Gastroesophageal sphincter (tissue), 4 donors: Measurements from ENCODE around the gene DNAAF8. TPM values are rescaled to one million over a fixed set of nuclear protein-coding genes. Genes with fewer than 3 reads are reported as not detected.

ENCODE experiments used
- ATAC-seq: fragments of 150-250 bp; one replicate; pipeline ENCODE4 v1.9.1; 2016; ENCODE audit warnings: mild to moderate bottlenecking, moderate library complexity
- H3K27ac ChIP-seq, 4 donors: fragments of 200-600 bp; sonication (generic) in 3 of 4; 1 replicate in 3 of 4; 2 replicates in 1 of 4; pipeline ENCODE4 v1.5.1; 2016 to 2019
- H3K27me3 ChIP-seq: fragments of 200-600 bp; sonication (generic); one replicate; pipeline ENCODE4 v1.5.1; 2019
- H3K36me3 ChIP-seq, 2 donors: fragments of 200-600 bp; sonication (generic); one replicate each; pipeline ENCODE4 v1.5.1; 2019; ENCODE audit warnings: control low read depth in 1 of 2
- H3K4me1 ChIP-seq, 3 donors: fragments of 200-600 bp; sonication (generic); 1 replicate in 2 of 3; 2 replicates in 1 of 3; pipeline ENCODE4 v1.5.1; 2016 to 2019; ENCODE audit warnings: control low read depth in 2 of 3
- H3K4me3 ChIP-seq, 2 donors: fragments of 200-600 bp; sonication (generic); one replicate each; pipeline ENCODE4 v1.5.1; 2019; ENCODE audit warnings: mild to moderate bottlenecking in 1 of 2, moderate library complexity in 1 of 2
- H3K9me3 ChIP-seq, 3 donors: fragments of 200-600 bp; sonication (generic); one replicate each; pipeline ENCODE4 v1.5.1; 2017 to 2019; ENCODE audit warnings: control low read depth in 2 of 3
- EP300 ChIP-seq: sonication (generic); formaldehyde crosslinking; IDR thresholded peaks from one replicate; pipeline ENCODE4 v1.6.1; 2017; ENCODE audit warnings: antibody characterized with exemption, mild to moderate bottlenecking
- POLR2A ChIP-seq, 2 donors: fragments of 450-650 bp; IDR thresholded peaks; one replicate each; pipeline ENCODE4 v1.6.1; 2017; ENCODE audit warnings: antibody characterized with exemption in 2 of 2, mild to moderate bottlenecking in 2 of 2, moderate library complexity in 1 of 2
- POLR2AphosphoS5 ChIP-seq: sonication (generic); formaldehyde crosslinking; IDR thresholded peaks from one replicate; pipeline ENCODE4 v1.6.1; 2017; ENCODE audit warnings: antibody characterized with exemption
- WGBS, 2 donors: methylation state at CpG; one replicate each; pipeline ENCODE4 v1.1.5; 2018; ENCODE audit warnings: low coverage in 1 of 2; 5-methylcytosine and 5-hydroxymethylcytosine counted together
- total RNA-seq, 4 donors: library from RNA; depleted of rRNA; stranded (reverse); fragments of >200 nt; gene quantifications; one replicate each; pipeline ENCODE4 v1.1.0, GENCODE V29; 2016
- TF ChIP-seq, protein P1 (sequence below), 4 experiments: fragments of 200-600 bp in 2 of 4; fragments of 450-650 bp in 2 of 4; sonication (generic) in 1 of 4; IDR thresholded peaks; one replicate each; pipeline ENCODE4 v1.5.1; 2017 to 2019; ENCODE audit warnings: antibody characterized with exemption in 4 of 4, mild to moderate bottlenecking in 2 of 4, moderate library complexity in 2 of 4

Gene DNAAF8
- total RNA-seq, 4 donors from 2014 or later, result 0.54 to 0.89 (median 0.65) TPM

- H3K4me3 ChIP-seq, result no peak overlapping the region
- H3K27me3 ChIP-seq, result no peaks in the 10 kb centered on the region
- no peak overlapping the region for H3K27ac ChIP-seq
- 59 to 85% methylated on average over 6 to 7 of the region's 7 CpGs for WGBS, 2 donors
- no peaks in the 10 kb centered on the region for H3K4me1 ChIP-seq
- H3K36me3 ChIP-seq, result peaks cover 0 to 96% of the 10 kb centered on the region in 2 donors
- TF ChIP-seq, protein P1, sequence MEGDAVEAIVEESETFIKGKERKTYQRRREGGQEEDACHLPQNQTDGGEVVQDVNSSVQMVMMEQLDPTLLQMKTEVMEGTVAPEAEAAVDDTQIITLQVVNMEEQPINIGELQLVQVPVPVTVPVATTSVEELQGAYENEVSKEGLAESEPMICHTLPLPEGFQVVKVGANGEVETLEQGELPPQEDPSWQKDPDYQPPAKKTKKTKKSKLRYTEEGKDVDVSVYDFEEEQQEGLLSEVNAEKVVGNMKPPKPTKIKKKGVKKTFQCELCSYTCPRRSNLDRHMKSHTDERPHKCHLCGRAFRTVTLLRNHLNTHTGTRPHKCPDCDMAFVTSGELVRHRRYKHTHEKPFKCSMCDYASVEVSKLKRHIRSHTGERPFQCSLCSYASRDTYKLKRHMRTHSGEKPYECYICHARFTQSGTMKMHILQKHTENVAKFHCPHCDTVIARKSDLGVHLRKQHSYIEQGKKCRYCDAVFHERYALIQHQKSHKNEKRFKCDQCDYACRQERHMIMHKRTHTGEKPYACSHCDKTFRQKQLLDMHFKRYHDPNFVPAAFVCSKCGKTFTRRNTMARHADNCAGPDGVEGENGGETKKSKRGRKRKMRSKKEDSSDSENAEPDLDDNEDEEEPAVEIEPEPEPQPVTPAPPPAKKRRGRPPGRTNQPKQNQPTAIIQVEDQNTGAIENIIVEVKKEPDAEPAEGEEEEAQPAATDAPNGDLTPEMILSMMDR (IDR thresholded peaks at IDR 0.05), result no peak
- TF ChIP-seq EP300 (no peak), POLR2A (IDR thresholded peaks at IDR 0.05) (no peak)
- no peaks in the 10 kb centered on the region for H3K9me3 ChIP-seq
- ATAC-seq, result no peak
Measured at GRCh38 chr16:4702466-4702808, 31.9 kb upstream of the DNAAF8 start.

DNA sequence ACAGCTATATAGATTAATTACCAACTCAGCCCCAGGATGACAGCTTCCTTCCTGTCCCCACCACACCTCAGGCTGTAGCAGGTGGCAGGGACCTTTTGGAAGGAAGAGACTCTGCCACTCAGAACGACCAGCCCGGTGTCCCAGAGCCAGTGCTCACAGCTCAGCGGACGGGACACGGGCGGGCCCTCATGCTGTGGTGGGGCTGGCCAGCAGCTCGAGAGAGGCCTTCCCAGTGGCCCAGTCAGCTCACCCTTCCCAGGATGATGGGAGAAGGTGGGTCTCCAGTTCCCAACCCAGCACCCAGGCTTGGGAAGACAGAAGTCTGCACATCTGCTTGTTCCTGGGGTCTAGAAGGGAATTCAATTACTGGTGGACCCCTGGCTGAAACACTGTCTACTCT is 30.4 kb upstream of the DNAAF8 start:
- no peaks in the 10 kb centered on the region for H3K27me3 ChIP-seq
- WGBS, 2 donors, result no CpG with 5 or more reads among the region's 7 CpGs
- peaks cover 0 to 92% of the 10 kb centered on the region in 2 donors for H3K36me3 ChIP-seq
- H3K9me3 ChIP-seq, result no peaks in the 10 kb centered on the region
- no peaks in the 10 kb centered on the region for H3K4me1 ChIP-seq
- no peak overlapping the region for H3K4me3 ChIP-seq
- no peak for ATAC-seq
- H3K27ac ChIP-seq, result no peak overlapping the region
- TF ChIP-seq POLR2AphosphoS5 (no peak), EP300 (no peak), POLR2A (IDR thresholded peaks at IDR 0.05) (no peak)
- TF ChIP-seq, protein P1 (IDR thresholded peaks at IDR 0.05), result no peak

DNA sequence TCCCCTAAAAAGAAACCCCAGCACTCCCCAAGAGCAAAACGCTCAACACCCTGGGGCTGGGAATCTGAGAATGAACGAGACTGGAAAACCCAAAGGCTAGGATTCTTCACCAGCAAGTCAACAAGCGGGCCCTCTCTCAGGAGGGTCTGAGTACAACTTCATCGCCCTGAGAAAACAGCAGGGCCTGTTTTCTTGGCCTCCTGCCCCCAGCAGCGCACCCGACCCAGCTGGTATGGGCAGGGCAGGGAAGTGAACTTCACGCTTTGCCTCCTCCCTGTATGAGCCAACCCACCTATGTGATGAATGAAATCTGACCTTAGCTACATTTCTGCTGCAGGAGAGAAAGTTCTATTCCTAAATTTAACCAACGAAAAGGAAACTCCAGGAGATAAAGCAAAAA is 29.8 kb upstream of the DNAAF8 start:
- TF ChIP-seq POLR2A (IDR thresholded peaks at IDR 0.05) (no peak), EP300 (no peak), POLR2AphosphoS5 (no peak)
- TF ChIP-seq, protein P1 (IDR thresholded peaks at IDR 0.05), result no peak
- no peak overlapping the region for H3K4me3 ChIP-seq
- no peaks in the 10 kb centered on the region for H3K9me3 ChIP-seq
- peaks cover 0 to 92% of the 10 kb centered on the region in 2 donors for H3K36me3 ChIP-seq
- no peak overlapping the region for H3K27ac ChIP-seq
- H3K27me3 ChIP-seq, result no peaks in the 10 kb centered on the region
- no peak for ATAC-seq
- H3K4me1 ChIP-seq, result no peaks in the 10 kb centered on the region
- 83 to 100% methylated on average over 1 to 6 of the region's 8 CpGs for WGBS, 2 donors

- no peak overlapping the region for H3K4me3 ChIP-seq
- H3K9me3 ChIP-seq, result no peaks in the 10 kb centered on the region
- WGBS, 2 donors, result 92 to 96% methylated on average over 8 to 12 of the region's 14 CpGs
- no peak for ATAC-seq
- TF ChIP-seq, protein P1 (IDR thresholded peaks at IDR 0.05), result no peak
- TF ChIP-seq POLR2A (IDR thresholded peaks at IDR 0.05) (no peak), POLR2AphosphoS5 (no peak), EP300 (no peak)
- H3K36me3 ChIP-seq, result peaks cover 0 to 92% of the 10 kb centered on the region in 2 donors
- H3K27me3 ChIP-seq, result no peaks in the 10 kb centered on the region
- H3K27ac ChIP-seq, result no peak overlapping the region
- H3K4me1 ChIP-seq, result no peaks in the 10 kb centered on the region
Measured at GRCh38 chr16:4704913-4705312, 29.4 kb upstream of the DNAAF8 start.

GRCh38 chr16:4706871-4707270 is 27.5 kb upstream of the DNAAF8 start:
- Histone ChIP-seq H3K36me3 (peaks cover 0 to 91% of the 10 kb centered on the region in 2 donors), H3K4me3 (no peak overlapping the region), H3K27ac (no peak overlapping the region), H3K27me3 (no peaks in the 10 kb centered on the region), H3K4me1 (no peaks in the 10 kb centered on the region), H3K9me3 (no peaks in the 10 kb centered on the region)
- WGBS, 2 donors, result 75 to 90% methylated on average over 1 to 3 of the region's 7 CpGs
- TF ChIP-seq, protein P1 (IDR thresholded peaks at IDR 0.05), result no peak
- TF ChIP-seq EP300, result no peak
- no peak for TF ChIP-seq POLR2AphosphoS5
- no peak for TF ChIP-seq POLR2A (IDR thresholded peaks at IDR 0.05)
- ATAC-seq, result no peak
